GM10266 (cell line): ENCODE results near the gene KCNE4.

Experiments
- DNase-seq: peaks from one replicate; pipeline ENCODE4 v3.0.0; 2012; ENCODE audit errors: extremely low spot score
- CTCF ChIP-seq: IDR thresholded peaks from 2 replicates; pipeline ENCODE4 v1.5.1; 2012; ENCODE audit warnings: mild to moderate bottlenecking, low read depth; ENCODE audit not compliant: control insufficient read depth, insufficient read depth; ENCODE audit errors: missing control alignments

Gene KCNE4

GRCh38 chr2:223046470-223047040, 5.4 kb upstream of the KCNE4 start:
- no peak for DNase-seq
- TF ChIP-seq CTCF: no peak

- no peak for DNase-seq
- TF ChIP-seq CTCF: no peak
Observed at GRCh38 chr2:223047260-223047761, 4.7 kb upstream of the KCNE4 start.

GRCh38 chr2:223048519-223048918, 3.5 kb upstream of the KCNE4 start:
- no peak for DNase-seq
- TF ChIP-seq CTCF: no peak

- no peak for DNase-seq
Observed at GRCh38 chr2:223049356-223049755, 2.6 kb upstream of the KCNE4 start.

GRCh38 chr2:223050188-223050587, 1.8 kb upstream of the KCNE4 start:
- no peak for TF ChIP-seq CTCF
- DNase-seq: no peak

More at GRCh38 chr2:223049356-223049755, 2.6 kb upstream of the KCNE4 start:
- TF ChIP-seq CTCF: no peak

- DNase-seq: no peak
- no peak for TF ChIP-seq CTCF
Observed at GRCh38 chr2:223050900-223051504, 988 bp upstream of the KCNE4 start.

- no peak for TF ChIP-seq CTCF
- no peak for DNase-seq
Observed at GRCh38 chr2:223052548-223053483, 826 bp downstream of the KCNE4 start.
